Measurements from ENCODE around the gene RNF213.

RNF213 gene

GRCh38 chr17:80382956-80383355 is 122.3 kb downstream of the RNF213 start:
- H3K4me1 Mint-ChIP-seq (ENCODE audit: low read depth): peaks cover 21% of the 10 kb centered on the region
- peaks cover 78% of the 10 kb centered on the region for H3K36me3 Mint-ChIP-seq (ENCODE audit: low read depth)
- H3K4me3 Mint-ChIP-seq: no peak overlapping the region
- H3K9me3 Mint-ChIP-seq: no peaks in the 10 kb centered on the region
- peak overlapping the region; percentile 6 for H3K27ac Mint-ChIP-seq
- no peaks in the 10 kb centered on the region for H3K27me3 Mint-ChIP-seq (ENCODE audit: low read depth)

- H3K27me3 Mint-ChIP-seq (ENCODE audit: low read depth): no peaks in the 10 kb centered on the region
- no peaks in the 10 kb centered on the region for H3K9me3 Mint-ChIP-seq
- H3K27ac Mint-ChIP-seq: peak overlapping the region; percentile 71
- no peak overlapping the region for H3K4me3 Mint-ChIP-seq
- peaks cover 82% of the 10 kb centered on the region for H3K36me3 Mint-ChIP-seq (ENCODE audit: low read depth)
- peaks cover 17% of the 10 kb centered on the region for H3K4me1 Mint-ChIP-seq (ENCODE audit: low read depth)
Measured at GRCh38 chr17:80384078-80384960, 123.7 kb downstream of the RNF213 start.

GRCh38 chr17:80385046-80385445 is 124.4 kb downstream of the RNF213 start:
- Mint-ChIP-seq H3K4me3 (no peak overlapping the region), H3K27me3 (ENCODE audit: low read depth) (no peaks in the 10 kb centered on the region), H3K27ac (peak overlapping the region; percentile 4), H3K36me3 (ENCODE audit: low read depth) (peaks cover 84% of the 10 kb centered on the region), H3K9me3 (no peaks in the 10 kb centered on the region), H3K4me1 (ENCODE audit: low read depth) (peaks cover 15% of the 10 kb centered on the region)

- Mint-ChIP-seq H3K4me1 (ENCODE audit: low read depth) (peaks cover 14% of the 10 kb centered on the region), H3K9me3 (no peaks in the 10 kb centered on the region), H3K4me3 (no peak overlapping the region), H3K27ac (no peak overlapping the region), H3K27me3 (ENCODE audit: low read depth) (no peaks in the 10 kb centered on the region), H3K36me3 (ENCODE audit: low read depth) (peaks cover 78% of the 10 kb centered on the region)
Measured at GRCh38 chr17:80386341-80386740, 125.7 kb downstream of the RNF213 start.

GRCh38 chr17:80387071-80387470 is 126.4 kb downstream of the RNF213 start:
- Mint-ChIP-seq H3K36me3 (ENCODE audit: low read depth) (peaks cover 77% of the 10 kb centered on the region), H3K27ac (no peak overlapping the region), H3K4me1 (ENCODE audit: low read depth) (peaks cover 12% of the 10 kb centered on the region)

GRCh38 chr17:80388175-80388574 is 127.5 kb downstream of the RNF213 start:
- Mint-ChIP-seq H3K27ac (no peak overlapping the region), H3K27me3 (ENCODE audit: low read depth) (no peaks in the 10 kb centered on the region), H3K4me1 (ENCODE audit: low read depth) (peaks cover 12% of the 10 kb centered on the region), H3K4me3 (no peak overlapping the region), H3K9me3 (no peaks in the 10 kb centered on the region), H3K36me3 (ENCODE audit: low read depth) (peaks cover 73% of the 10 kb centered on the region)

More at GRCh38 chr17:80387071-80387470, 126.4 kb downstream of the RNF213 start:
- Mint-ChIP-seq H3K4me3 (no peak overlapping the region), H3K27me3 (ENCODE audit: low read depth) (no peaks in the 10 kb centered on the region), H3K9me3 (no peaks in the 10 kb centered on the region)

GRCh38 chr17:80388601-80389000 is 127.9 kb downstream of the RNF213 start:
- peaks cover 10% of the 10 kb centered on the region for H3K4me1 Mint-ChIP-seq (ENCODE audit: low read depth)
- H3K4me3 Mint-ChIP-seq: no peak overlapping the region
- peaks cover 73% of the 10 kb centered on the region for H3K36me3 Mint-ChIP-seq (ENCODE audit: low read depth)
- H3K9me3 Mint-ChIP-seq: no peaks in the 10 kb centered on the region
- H3K27me3 Mint-ChIP-seq (ENCODE audit: low read depth): no peaks in the 10 kb centered on the region
- H3K27ac Mint-ChIP-seq: no peak overlapping the region

GRCh38 chr17:80389011-80389995 is 128.7 kb downstream of the RNF213 start:
- Mint-ChIP-seq H3K27me3 (ENCODE audit: low read depth) (no peaks in the 10 kb centered on the region), H3K27ac (peak overlapping the region; percentile 45), H3K4me1 (ENCODE audit: low read depth) (peaks cover 5% of the 10 kb centered on the region), H3K4me3 (no peak overlapping the region), H3K9me3 (no peaks in the 10 kb centered on the region), H3K36me3 (ENCODE audit: low read depth) (peaks cover 71% of the 10 kb centered on the region)

GRCh38 chr17:80393241-80393890 is 132.7 kb downstream of the RNF213 start:
- Mint-ChIP-seq H3K36me3 (ENCODE audit: low read depth) (peaks cover 65% of the 10 kb centered on the region), H3K4me1 (ENCODE audit: low read depth) (peaks cover 7% of the 10 kb centered on the region), H3K27ac (no peak overlapping the region), H3K27me3 (ENCODE audit: low read depth) (no peaks in the 10 kb centered on the region), H3K9me3 (no peaks in the 10 kb centered on the region), H3K4me3 (no peak overlapping the region)

- Mint-ChIP-seq H3K27ac (no peak overlapping the region), H3K9me3 (no peaks in the 10 kb centered on the region), H3K36me3 (ENCODE audit: low read depth) (peaks cover 59% of the 10 kb centered on the region)
Measured at GRCh38 chr17:80393961-80394360, 133.3 kb downstream of the RNF213 start.

GRCh38 chr17:80394629-80395216 is 134.1 kb downstream of the RNF213 start:
- Mint-ChIP-seq H3K27ac (no peak overlapping the region), H3K36me3 (ENCODE audit: low read depth) (peaks cover 54% of the 10 kb centered on the region)

More at GRCh38 chr17:80393961-80394360, 133.3 kb downstream of the RNF213 start:
- Mint-ChIP-seq H3K4me3 (no peak overlapping the region), H3K27me3 (ENCODE audit: low read depth) (no peaks in the 10 kb centered on the region), H3K4me1 (ENCODE audit: low read depth) (peaks cover 7% of the 10 kb centered on the region)

GRCh38 chr17:80395402-80396151 is 134.9 kb downstream of the RNF213 start:
- Mint-ChIP-seq H3K27me3 (ENCODE audit: low read depth) (no peaks in the 10 kb centered on the region), H3K9me3 (no peaks in the 10 kb centered on the region), H3K4me3 (no peak overlapping the region), H3K4me1 (ENCODE audit: low read depth) (peaks cover 7% of the 10 kb centered on the region), H3K36me3 (ENCODE audit: low read depth) (peaks cover 53% of the 10 kb centered on the region), H3K27ac (no peak overlapping the region)

More at GRCh38 chr17:80394629-80395216, 134.1 kb downstream of the RNF213 start:
- no peaks in the 10 kb centered on the region for H3K9me3 Mint-ChIP-seq
- peaks cover 7% of the 10 kb centered on the region for H3K4me1 Mint-ChIP-seq (ENCODE audit: low read depth)
- H3K4me3 Mint-ChIP-seq: no peak overlapping the region
- no peaks in the 10 kb centered on the region for H3K27me3 Mint-ChIP-seq (ENCODE audit: low read depth)

Data from T-helper 1 cell treated with Interleukin-12 subunit alpha and Interleukin-12 subunit beta and Interleukin-4 antibody, amounts not matched to agents 30 μg/mL and 1 μg/mL, for 36 hours (primary cell).